H54 (cell line): ENCODE measurements around the gene CLDN11.

Experiments used
- DNase-seq: peaks from one replicate; pipeline ENCODE4 v3.0.0; 2011; ENCODE audit warnings: low spot score, mixed read lengths; ENCODE audit not compliant: insufficient read length
- FAIRE-seq: peaks from 3 replicates; lab custom pipeline; 2011; peaks lifted over from hg19 to GRCh38; lab: Jason Lieb, UNC
- POLR2A ChIP-seq: IDR thresholded peaks from 2 replicates; pipeline ENCODE4 v1.6.1; 2011; ENCODE audit warnings: low read depth, mild to moderate bottlenecking, low read length

The CLDN11 gene

DNA sequence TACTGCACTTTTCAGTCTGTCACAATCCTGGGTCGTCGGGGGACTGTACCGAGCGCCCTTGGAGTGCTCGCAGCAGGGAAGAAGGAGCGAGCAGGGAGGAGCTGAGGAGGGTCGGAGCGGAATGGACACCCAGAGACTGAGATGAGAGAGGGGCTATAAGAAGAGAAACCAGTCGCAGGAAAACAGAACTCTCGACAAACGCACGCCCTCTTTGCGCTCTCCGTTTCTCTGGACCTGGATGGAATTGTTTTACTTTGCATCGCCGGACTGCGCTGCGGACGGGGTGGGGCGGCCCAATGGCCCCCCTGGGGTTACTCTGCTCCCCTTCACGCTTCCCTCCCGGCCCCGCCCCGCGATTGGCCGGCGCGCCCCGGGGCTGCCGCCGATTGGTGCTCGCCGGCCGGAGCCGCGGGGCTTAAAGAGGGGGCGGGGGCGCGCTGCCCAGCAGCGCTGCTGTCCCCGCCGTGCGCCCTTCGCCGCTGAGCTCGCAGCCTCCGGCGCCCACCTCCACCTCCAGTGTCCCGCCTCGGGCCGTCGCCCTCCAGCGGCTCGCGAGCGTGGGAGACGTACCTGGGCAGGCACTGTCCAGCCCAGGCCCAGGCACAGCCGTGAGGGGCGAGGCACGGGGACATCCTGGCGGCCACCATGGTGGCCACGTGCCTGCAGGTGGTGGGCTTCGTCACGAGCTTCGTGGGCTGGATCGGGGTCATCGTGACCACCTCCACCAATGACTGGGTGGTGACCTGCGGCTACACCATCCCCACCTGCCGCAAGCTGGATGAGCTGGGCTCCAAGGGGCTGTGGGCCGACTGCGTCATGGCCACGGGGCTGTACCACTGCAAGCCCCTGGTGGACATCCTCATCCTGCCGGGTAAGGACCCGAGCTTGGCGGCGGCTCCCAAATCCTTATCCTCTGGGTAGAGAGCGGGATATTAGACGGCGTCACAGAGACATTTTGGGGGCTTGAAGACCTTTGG lies at the start of gene CLDN11:
TSS of gene CLDN11 (plus strand) at position 447 of the 977 bp plus-strand sequence. CDS start at position 646, 199 bp downstream.
- no peak for FAIRE-seq
- no peak for TF ChIP-seq POLR2A
- no peak for DNase-seq

DNA sequence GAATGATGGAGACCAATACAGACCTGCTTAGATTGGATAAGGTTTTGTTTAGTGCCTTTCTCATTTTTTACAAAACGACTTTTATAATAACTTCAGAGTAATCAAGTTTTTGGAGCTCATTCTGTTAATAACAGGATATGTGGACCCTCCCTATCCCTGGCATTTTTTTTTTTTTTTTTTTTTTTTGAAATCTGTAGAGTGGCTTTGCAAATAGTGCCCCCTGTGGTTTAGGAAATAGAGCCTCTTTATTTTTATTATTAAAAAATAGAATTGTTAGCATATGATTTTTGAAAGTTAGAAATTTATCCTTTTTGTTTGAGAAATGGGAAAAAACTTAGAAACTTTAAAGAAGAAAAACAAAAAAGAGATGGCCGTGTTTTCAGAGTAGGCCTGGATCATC lies 49.7 kb upstream of the CLDN11 start:
- FAIRE-seq: no peak
- TF ChIP-seq POLR2A: no peak

DNA sequence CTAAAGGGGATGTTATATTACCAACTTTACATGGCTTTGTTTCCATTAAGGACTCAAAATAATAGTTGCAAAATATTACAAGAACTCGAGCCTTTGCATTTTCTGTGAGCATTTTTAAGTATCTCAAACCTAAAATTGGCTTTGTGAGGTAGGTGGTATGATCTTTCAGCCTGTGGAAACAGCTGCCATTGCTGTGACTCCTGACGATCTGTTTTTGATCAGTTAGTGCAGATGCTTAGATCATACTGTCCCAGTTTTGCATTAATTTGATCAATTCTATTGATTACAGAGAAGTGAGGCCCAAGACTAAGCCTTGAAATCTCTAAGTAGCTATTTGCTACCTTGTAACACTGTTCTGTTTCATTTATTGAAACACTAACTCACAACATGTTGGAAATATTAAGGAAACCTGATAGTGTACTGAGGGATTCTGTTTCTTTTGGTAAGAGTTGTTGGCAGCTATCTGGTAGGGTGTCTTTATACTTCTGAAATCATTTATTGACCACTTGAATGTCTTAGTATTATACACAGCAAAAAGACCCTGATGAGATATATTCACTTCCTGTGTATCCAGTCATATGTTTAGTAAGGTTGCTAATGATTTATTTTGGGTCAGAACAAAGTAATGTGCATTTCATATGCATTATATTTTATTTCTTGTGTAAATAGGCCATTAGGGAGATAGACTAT lies 46.3 kb upstream of the CLDN11 start:
- no peak for TF ChIP-seq POLR2A
- DNase-seq (no peak), FAIRE-seq (peak; percentile 81)

More for the DNA sequence above, 49.7 kb upstream of the CLDN11 start:
- DNase-seq: no peak

DNA sequence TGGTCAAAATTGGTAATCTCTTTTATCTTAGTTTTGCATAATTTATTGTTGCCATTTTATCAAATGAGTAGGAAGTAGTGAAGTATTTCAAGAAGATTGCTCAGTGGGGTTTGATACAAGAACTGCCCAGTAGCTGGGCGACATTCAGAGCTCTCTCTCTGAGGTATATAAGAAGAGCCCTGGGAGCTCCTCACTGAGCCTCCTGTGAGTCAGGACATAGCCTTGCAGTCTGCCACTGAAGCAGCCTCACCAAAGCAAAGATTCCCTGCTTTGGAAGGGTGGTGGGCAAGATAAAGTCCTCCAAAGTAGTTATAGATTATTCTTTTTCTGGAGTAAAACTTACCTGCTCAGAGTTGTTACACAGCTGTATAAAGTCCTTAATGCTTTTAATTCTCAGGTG lies 35.1 kb upstream of the CLDN11 start:
- no peak for TF ChIP-seq POLR2A
- FAIRE-seq (no peak), DNase-seq (peak; percentile 38)

DNA sequence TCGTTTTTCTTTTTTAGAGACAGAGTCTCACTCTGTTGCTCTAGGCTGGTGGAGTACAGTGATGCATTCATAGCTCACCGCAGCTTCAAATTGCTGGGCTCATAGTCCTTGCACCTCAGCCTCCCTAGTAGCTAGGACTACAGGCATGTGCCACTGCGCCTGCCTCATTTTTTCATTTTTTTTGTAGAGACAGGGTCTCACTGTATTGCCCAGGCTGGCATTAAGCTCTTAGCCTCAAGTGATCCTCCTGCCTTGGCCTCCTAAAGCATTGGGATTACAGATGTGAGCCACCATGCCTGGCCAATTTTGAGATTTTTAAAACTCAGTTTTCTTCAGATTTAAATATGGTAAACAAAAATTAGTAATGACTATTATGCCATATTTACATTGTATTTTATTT lies 32.2 kb upstream of the CLDN11 start:
- DNase-seq: no peak
- no peak for TF ChIP-seq POLR2A
- FAIRE-seq: no peak

DNA sequence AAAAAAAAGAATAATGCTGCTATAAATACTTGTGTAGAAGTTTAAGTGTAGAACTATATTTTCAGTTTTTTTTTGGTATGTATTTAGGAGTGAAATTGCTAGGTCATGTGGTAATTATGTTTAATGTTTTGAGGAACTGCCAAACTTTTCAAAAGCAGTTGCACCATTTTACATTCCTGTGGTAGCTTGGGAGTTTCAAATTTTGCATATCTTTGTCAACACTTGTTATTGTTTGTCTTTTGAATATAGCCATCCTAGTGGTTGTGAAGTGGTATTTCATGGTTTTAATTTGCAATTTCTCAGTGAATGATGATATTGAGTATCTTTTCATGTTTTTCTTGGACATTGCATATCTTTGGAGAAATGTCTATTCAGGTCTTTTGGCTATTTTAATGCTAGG lies 30.7 kb upstream of the CLDN11 start:
- no peak for TF ChIP-seq POLR2A
- no peak for DNase-seq
- FAIRE-seq: no peak

DNA sequence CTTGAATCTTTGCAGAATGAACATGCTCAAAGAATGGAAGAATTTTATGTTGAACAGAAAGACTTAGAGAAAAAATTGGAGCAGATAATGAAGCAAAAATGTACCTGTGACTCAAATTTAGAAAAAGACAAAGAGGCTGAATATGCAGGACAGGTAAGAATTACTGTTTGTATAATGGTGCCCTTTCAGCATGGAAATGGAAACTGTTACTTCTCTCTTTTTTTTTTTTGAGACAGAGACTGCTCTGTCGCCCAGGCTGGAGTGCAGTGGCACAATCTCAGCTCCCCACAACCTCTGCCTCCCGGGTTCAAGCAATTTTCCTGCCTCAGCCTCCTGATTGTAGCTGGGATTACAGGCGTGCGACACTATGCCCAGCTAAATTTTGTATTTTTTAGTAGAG lies 27.6 kb upstream of the CLDN11 start:
- DNase-seq (no peak), FAIRE-seq (no peak)
- no peak for TF ChIP-seq POLR2A

DNA sequence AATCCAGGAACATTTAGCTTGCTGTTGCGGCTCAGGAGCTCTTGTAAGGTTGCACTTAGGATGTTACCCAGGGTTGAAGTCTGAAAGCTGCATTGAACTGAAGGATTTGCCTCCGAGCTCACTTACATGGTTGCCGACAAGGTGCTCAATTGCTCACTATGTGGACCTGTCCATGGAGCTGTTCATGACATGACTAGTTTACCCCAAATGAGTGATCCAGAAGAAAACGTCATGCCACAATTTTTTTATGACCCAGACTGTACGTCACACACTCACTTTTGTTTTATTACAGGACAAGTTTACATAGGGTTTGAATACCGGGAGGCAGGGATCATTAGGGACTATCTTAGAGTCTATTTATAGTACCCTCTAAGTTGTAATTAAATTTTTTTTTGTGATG lies 21.0 kb upstream of the CLDN11 start:
- FAIRE-seq: no peak

DNA sequence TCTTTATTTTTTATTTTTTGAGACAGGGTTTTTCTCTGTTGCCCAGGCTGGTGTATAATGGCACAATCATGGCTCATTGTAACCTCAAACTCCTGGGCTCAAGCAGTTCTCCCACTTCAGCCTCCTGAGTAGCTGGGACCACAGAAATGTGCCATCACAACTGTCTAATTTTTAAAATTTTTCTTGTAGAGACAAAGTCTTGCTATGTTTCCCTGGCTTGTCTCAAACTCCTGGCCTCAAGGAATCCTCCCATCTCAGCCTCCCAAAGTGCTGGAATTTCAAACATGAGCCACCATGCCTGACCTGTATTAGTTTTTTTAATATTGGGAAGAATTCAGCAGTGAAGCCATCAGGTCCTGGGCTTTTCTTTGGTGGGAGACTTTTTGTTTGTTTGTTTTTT lies 13.6 kb upstream of the CLDN11 start:
- no peak for FAIRE-seq
- DNase-seq: no peak
- TF ChIP-seq POLR2A: no peak

More for the DNA sequence above, 21.0 kb upstream of the CLDN11 start:
- no peak for TF ChIP-seq POLR2A
- no peak for DNase-seq

DNA sequence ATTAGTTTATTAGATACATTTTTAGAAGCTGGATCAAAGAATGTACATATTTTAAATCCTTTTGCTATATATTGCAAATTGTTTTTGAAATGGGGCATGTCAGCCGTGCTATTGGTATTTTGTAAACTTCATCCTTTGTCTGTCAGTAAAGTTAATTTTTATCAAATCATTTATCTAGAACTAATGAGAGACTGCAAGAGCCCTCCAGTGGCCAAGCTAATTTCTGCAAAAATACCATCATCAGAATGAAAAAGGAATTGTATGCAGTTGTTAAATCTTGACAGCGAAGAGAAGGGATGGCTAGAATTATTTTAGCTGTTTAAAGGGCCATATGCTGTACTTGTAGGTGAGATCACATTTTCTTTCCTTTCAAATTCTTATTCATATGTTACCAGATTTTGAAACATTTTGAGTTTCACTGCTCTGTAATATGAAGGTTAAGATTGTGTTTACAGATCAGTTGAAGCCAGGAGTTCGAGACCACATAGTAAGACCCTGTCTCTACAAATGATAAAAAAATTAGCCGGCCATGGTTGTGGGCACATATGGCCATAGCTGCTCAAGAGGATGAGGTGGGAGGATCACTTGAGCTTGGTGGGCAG lies 8.1 kb upstream of the CLDN11 start:
- FAIRE-seq (no peak), DNase-seq (no peak)
- no peak for TF ChIP-seq POLR2A

DNA sequence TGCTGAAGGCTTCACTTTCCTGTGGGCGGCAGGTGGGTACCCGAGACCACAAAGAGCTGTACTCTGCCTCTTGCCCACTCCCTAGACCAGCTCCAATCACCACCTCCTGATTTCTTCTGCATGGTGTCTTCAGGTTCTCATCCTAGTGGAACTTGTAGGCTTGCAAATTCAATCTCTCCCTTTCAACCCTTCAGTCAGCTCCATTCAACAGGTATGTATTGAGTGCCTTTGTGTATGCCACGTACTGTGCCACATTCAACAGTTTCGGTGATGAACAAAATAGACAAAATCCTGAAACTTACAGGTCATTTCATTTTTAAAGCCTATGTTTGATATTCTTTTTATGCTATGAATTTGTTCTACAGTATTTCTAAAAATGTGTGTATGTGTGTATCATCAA lies 5.4 kb upstream of the CLDN11 start:
- FAIRE-seq (no peak), DNase-seq (no peak)
- TF ChIP-seq POLR2A: no peak

DNA sequence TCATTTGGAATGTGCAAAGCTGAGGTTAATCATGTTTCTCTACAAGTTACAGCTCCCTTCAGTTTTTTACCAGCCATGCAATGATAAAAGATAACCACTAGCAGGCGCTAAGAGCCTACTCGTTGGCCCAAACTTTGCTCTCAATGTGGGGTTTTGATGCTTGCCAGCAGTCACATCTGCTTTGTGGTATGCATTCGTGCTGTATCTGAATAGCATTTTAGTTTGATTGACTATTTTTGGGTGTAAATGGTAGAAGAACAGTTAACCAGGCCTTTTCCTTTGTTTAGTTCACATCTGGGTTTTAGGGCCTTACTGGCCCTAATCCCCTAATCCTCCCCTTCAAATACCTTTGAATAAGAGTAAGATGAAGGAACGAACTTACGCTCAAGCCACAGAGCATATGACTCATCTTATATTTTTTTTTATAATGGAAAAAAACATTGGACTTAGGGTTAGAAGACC lies 4.4 kb upstream of the CLDN11 start:
- peak; percentile 94 for FAIRE-seq

DNA sequence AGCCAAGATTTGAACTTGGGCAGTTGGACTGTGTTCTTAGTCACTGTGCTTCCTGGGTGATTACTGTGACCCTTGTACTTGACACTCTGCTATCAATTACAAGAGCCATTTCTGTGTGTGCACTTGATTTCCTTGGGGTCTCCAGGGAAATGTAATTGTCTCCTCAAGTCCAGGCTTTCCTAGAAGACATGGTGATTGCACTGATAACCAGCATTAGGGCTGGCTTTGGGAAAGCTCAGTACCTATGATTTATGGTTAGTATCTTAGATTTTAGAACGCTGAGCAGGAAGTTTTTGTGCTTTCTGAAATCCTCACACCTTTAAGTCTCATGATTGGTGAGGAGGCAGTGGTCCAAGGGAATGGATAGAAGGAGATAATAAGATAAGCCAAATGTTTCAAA lies 1.6 kb upstream of the CLDN11 start:
- DNase-seq: no peak
- no peak for TF ChIP-seq POLR2A
- FAIRE-seq: no peak

More for the DNA sequence above, 4.4 kb upstream of the CLDN11 start:
- peak; percentile 60 for DNase-seq
- no peak for TF ChIP-seq POLR2A
